WTC11 (cell line): Measurements from ENCODE around the gene CERCAM. TPM values are rescaled to one million over a fixed set of nuclear protein-coding genes. Genes with fewer than 3 reads are reported as not detected.

Experiments
- ATAC-seq: fragments of 200-7000 bp; cut with Tn5 transposase; 2 replicates; pipeline ENCODE4 v1.10.0; 2021; ENCODE audit warnings: mild to moderate bottlenecking, moderate library complexity
- CTCF ChIA-PET: fragments of 300-600 bp; sonication (Branson Sonifier 250); formaldehyde crosslinking; loops from one replicate; lab custom pipeline; 2021; ENCODE audit warnings: antibody characterized with exemption; lab: Charles Lee
- POLR2A ChIA-PET: fragments of 350-600 bp; sonication (Branson Sonifier 250); formaldehyde crosslinking; loops from one replicate; lab custom pipeline; 2021; ENCODE audit warnings: antibody characterized with exemption; lab: Charles Lee
- DNase-seq: peaks from one replicate; pipeline ENCODE4 v3.0.0; 2021; ENCODE audit warnings: low spot score
- H3K27ac Mint-ChIP-seq: 2 replicates; pipeline ENCODE4 v1.8.0; 2021; ENCODE audit warnings: mixed read lengths
- H3K27me3 Mint-ChIP-seq: 2 replicates; pipeline ENCODE4 v1.8.0; 2021; ENCODE audit warnings: low read depth, mild to moderate bottlenecking, moderate library complexity, mixed read lengths
- H3K36me3 Mint-ChIP-seq: 2 replicates; pipeline ENCODE4 v1.8.0; 2021; ENCODE audit warnings: mixed read lengths
- H3K4me1 Mint-ChIP-seq: 2 replicates; pipeline ENCODE4 v1.8.0; 2022; ENCODE audit warnings: mixed read lengths
- H3K4me3 Mint-ChIP-seq: 2 replicates; pipeline ENCODE4 v1.8.0; 2021; ENCODE audit warnings: mild to moderate bottlenecking, moderate library complexity, mixed read lengths
- H3K9me3 Mint-ChIP-seq: 2 replicates; pipeline ENCODE4 v1.8.0; 2021; ENCODE audit warnings: mixed read lengths
- ARID4B ChIP-seq: sonication (generic); formaldehyde crosslinking; IDR thresholded peaks from 2 replicates; pipeline ENCODE4 v1.8.0; 2023; ENCODE audit warnings: missing genetic modification reagents, mild to moderate bottlenecking, borderline replicate concordance
- ATF3 ChIP-seq: sonication (generic); formaldehyde crosslinking; conservative IDR thresholded peaks from 2 replicates; pipeline ENCODE4 v1.8.1; 2022; ENCODE audit warnings: mild to moderate bottlenecking, missing genetic modification reagents
- EMX1 ChIP-seq: fragments of 250-450 bp; sonication (Bioruptor Pico); IDR thresholded peaks from 2 replicates; pipeline ENCODE4 v1.8.0; 2021; ENCODE audit warnings: mild to moderate bottlenecking
- ETV6 ChIP-seq: sonication (generic); formaldehyde crosslinking; IDR thresholded peaks from 2 replicates; pipeline ENCODE4 v1.8.1; 2022; ENCODE audit warnings: mild to moderate bottlenecking, missing genetic modification reagents
- FOXP1 ChIP-seq: sonication (generic); formaldehyde crosslinking; IDR thresholded peaks from 2 replicates; pipeline ENCODE4 v1.8.0; 2022; ENCODE audit warnings: missing genetic modification reagents, mild to moderate bottlenecking, moderate library complexity, borderline replicate concordance
- GRHL2 ChIP-seq: fragments of 250-450 bp; sonication (Bioruptor Pico); IDR thresholded peaks from 2 replicates; pipeline ENCODE4 v1.8.0; 2022; ENCODE audit warnings: mild to moderate bottlenecking, moderate library complexity; ENCODE audit not compliant: insufficient replicate concordance, severe bottlenecking
- IRF1 ChIP-seq: sonication (generic); formaldehyde crosslinking; IDR thresholded peaks from 2 replicates; pipeline ENCODE4 v1.8.0; 2023; ENCODE audit warnings: missing genetic modification reagents
- PRDM15 ChIP-seq: sonication (generic); formaldehyde crosslinking; IDR thresholded peaks from 2 replicates; pipeline ENCODE4 v1.8.0; 2022; ENCODE audit warnings: missing genetic modification reagents
- RORB ChIP-seq: fragments of 250-450 bp; sonication (Bioruptor Pico); IDR thresholded peaks from 2 replicates; pipeline ENCODE4 v1.9.0; 2021; ENCODE audit warnings: mild to moderate bottlenecking
- SMAD4 ChIP-seq: sonication (generic); formaldehyde crosslinking; IDR thresholded peaks from 2 replicates; pipeline ENCODE4 v1.8.0; 2022; ENCODE audit warnings: mild to moderate bottlenecking, missing genetic modification reagents
- SOX15 ChIP-seq: fragments of 250-450 bp; sonication (Bioruptor Pico); IDR thresholded peaks from 2 replicates; pipeline ENCODE4 v1.9.0; 2021; ENCODE audit warnings: mild to moderate bottlenecking
- SP1 ChIP-seq: sonication (generic); formaldehyde crosslinking; conservative IDR thresholded peaks from 2 replicates; pipeline ENCODE4 v1.8.1; 2022; ENCODE audit warnings: missing genetic modification reagents
- ZMAT4 ChIP-seq: fragments of 250-450 bp; sonication (Bioruptor Pico); IDR thresholded peaks from 2 replicates; pipeline ENCODE4 v1.9.0; 2021; ENCODE audit warnings: mild to moderate bottlenecking
- ZNF281 ChIP-seq: sonication (generic); formaldehyde crosslinking; IDR thresholded peaks from 2 replicates; pipeline ENCODE4 v1.8.0; 2023; ENCODE audit warnings: mild to moderate bottlenecking, missing genetic modification reagents
- ZNF425 ChIP-seq: fragments of 250-450 bp; sonication (Bioruptor Pico); conservative IDR thresholded peaks from 2 replicates; pipeline ENCODE4 v1.9.0; 2021; ENCODE audit warnings: mild to moderate bottlenecking
- ZSCAN18 ChIP-seq: fragments of 250-450 bp; sonication (Bioruptor Pico); IDR thresholded peaks from 2 replicates; pipeline ENCODE4 v2.1.2; 2022; ENCODE audit warnings: mild to moderate bottlenecking, moderate library complexity
- total RNA-seq: library from RNA; stranded (reverse); gene quantifications from 3 replicates; pipeline ENCODE4 v1.2.3, GENCODE V29; 2021

Gene CERCAM
- total RNA-seq, 1 experiment from 2014 or later: 15.2 TPM

GRCh38 chr9:128459011-128459410 is 38.4 kb downstream of the CERCAM start:
- no peak overlapping the region for H3K4me3 Mint-ChIP-seq
- peaks cover 64% of the 10 kb centered on the region for H3K27me3 Mint-ChIP-seq

GRCh38 chr9:128469070-128469469 is 48.4 kb downstream of the CERCAM start:
- Mint-ChIP-seq H3K4me3 (no peak overlapping the region), H3K4me1 (no peaks in the 10 kb centered on the region), H3K27ac (0 out of 2 replicates have a peak overlapping the region, but pooled peaks have one; percentile 57), H3K36me3 (peaks cover 19% of the 10 kb centered on the region), H3K9me3 (no peaks in the 10 kb centered on the region), H3K27me3 (no peaks in the 10 kb centered on the region; the same call in 1 of the 2 replicates)
- DNase-seq: no peak
- no peak for ATAC-seq
- CTCF ChIA-PET: interaction anchor here (0.6 to 2.3 kb wide), 2 partner anchors 25 to 30 kb away, joined by 3 to 11 read pairs; no protein-coding TSS in a partner anchor
- POLR2A ChIA-PET: no interaction called here
- no peak for TF ChIP-seq SP1 (CRISPR knock-in tag)
- TF ChIP-seq PRDM15 (CRISPR knock-in tag): no peak
- no peak for TF ChIP-seq IRF1 (CRISPR knock-in tag)
- TF ChIP-seq RORB (CRISPR knock-in tag): no peak
- no peak for TF ChIP-seq ZNF281 (CRISPR knock-in tag)
- no peak for TF ChIP-seq EMX1 (CRISPR knock-in tag)
- no peak for TF ChIP-seq ETV6
- TF ChIP-seq ARID4B (CRISPR knock-in tag): no peak
- no peak for TF ChIP-seq GRHL2 (CRISPR knock-in tag)
- no peak for TF ChIP-seq SOX15 (CRISPR knock-in tag)
- no peak for TF ChIP-seq SMAD4
- no peak for TF ChIP-seq ZSCAN18 (CRISPR knock-in tag)
- TF ChIP-seq ATF3 (CRISPR knock-in tag): no peak

More at GRCh38 chr9:128459011-128459410, 38.4 kb downstream of the CERCAM start:
- H3K9me3 Mint-ChIP-seq: no peaks in the 10 kb centered on the region
- ChIA-PET POLR2A (no interaction called here), CTCF (no interaction called here)
- ATAC-seq (no peak), DNase-seq (no peak)
- TF ChIP-seq ETV6 (no peak), FOXP1 (no peak), ZMAT4 (no peak), ZNF425 (CRISPR knock-in tag) (no peak)
- TF ChIP-seq, all 79 proteins: peak for 0
- no peak overlapping the region for H3K27ac Mint-ChIP-seq
- H3K4me1 Mint-ChIP-seq: peaks cover 14% of the 10 kb centered on the region
- H3K36me3 Mint-ChIP-seq: peaks cover 42% of the 10 kb centered on the region
